GM12865 (cell line): Measurements from ENCODE around the gene PRDM10.
"Not testable (repeated sequence)": the region's sequence is repeated elsewhere in the genome, so short reads cannot be mapped to it uniquely, and the experiment has no call there.

Source experiments
- DNase-seq: peaks from one replicate; pipeline ENCODE4 v3.0.0; 2010; ENCODE audit warnings: low read depth
- H3K4me3 ChIP-seq: 2 replicates; pipeline ENCODE4 v1.5.1; 2011; ENCODE audit warnings: mild to moderate bottlenecking, low read depth, low read length, control low read depth
- TF ChIP-seq, protein P1 (sequence below): IDR thresholded peaks from 2 replicates; pipeline ENCODE4 v1.5.1; 2011; ENCODE audit warnings: low read length, control low read depth, low read depth, inconsistent platforms; ENCODE audit not compliant: insufficient read depth; ENCODE audit errors: missing control alignments

PRDM10 gene

GRCh38 chr11:130020323-130020722, 17.7 kb upstream of the PRDM10 start:
- TF ChIP-seq, protein P1, sequence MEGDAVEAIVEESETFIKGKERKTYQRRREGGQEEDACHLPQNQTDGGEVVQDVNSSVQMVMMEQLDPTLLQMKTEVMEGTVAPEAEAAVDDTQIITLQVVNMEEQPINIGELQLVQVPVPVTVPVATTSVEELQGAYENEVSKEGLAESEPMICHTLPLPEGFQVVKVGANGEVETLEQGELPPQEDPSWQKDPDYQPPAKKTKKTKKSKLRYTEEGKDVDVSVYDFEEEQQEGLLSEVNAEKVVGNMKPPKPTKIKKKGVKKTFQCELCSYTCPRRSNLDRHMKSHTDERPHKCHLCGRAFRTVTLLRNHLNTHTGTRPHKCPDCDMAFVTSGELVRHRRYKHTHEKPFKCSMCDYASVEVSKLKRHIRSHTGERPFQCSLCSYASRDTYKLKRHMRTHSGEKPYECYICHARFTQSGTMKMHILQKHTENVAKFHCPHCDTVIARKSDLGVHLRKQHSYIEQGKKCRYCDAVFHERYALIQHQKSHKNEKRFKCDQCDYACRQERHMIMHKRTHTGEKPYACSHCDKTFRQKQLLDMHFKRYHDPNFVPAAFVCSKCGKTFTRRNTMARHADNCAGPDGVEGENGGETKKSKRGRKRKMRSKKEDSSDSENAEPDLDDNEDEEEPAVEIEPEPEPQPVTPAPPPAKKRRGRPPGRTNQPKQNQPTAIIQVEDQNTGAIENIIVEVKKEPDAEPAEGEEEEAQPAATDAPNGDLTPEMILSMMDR, result no peak
- no peak overlapping the region for H3K4me3 ChIP-seq
- no peak for DNase-seq

DNA sequence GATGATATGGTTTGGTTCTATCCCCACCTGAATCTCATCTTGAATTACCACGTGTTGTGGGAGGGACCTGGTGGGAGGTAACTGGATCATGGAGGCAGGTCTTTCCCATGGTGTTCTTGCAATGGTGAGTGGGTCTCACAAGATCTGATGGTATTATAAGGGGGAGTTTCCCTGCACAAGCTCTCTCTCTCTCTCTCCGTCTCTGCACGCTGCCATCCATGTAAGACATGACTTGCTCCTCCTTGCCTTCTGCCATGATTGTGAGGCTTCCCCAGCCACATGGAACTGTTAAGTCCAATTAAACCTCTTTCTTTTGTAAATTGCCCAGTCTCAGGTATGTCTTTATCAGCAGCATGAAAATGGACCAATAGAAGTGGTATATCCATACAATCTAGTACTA, 13.2 kb upstream of the PRDM10 start:
- not testable (repeated sequence) for H3K4me3 ChIP-seq, DNase-seq

DNA sequence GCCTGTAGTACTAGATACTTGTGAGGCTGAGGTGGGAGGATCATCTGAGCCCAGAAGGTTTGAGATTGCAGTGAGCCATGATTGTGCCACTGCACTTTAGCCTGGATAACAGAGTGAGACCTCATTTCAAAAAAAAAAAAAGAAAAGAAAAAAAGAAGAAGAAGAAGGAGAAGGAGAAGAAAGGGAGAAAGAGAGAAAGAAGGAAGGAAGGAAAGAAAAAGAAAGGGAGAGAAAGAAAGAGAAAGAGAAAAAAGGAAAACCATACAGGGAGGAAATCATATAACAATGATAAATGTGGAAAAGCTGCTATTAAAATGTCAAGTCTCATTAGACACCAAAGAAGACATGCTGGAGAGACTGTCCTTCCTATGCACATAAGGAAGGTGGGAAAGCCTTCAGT, 5.7 kb upstream of the PRDM10 start:
- TF ChIP-seq, protein P1, result no peak
- H3K4me3 ChIP-seq, result no peak overlapping the region

DNA sequence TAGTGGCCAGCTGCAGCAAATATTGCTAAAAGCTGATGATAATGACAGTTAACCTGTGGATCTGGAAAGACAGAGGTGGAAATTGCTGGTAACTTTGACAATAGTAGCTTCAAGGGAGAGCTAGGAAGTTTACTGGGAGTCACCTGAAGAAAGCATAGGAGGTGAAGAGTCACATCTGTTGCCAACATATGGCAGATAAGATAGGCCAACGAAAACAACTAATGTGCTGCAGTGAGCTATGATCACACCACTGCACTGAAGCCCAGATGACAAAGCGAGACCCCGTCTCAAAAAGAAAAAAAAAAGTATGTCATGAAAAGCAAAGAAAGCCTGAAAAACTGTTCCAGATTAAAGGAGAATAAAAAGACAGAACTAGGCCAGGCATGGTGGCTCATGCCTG, 4.3 kb upstream of the PRDM10 start:
- DNase-seq, result no peak
- no peak overlapping the region for H3K4me3 ChIP-seq
- TF ChIP-seq, protein P1, result no peak

More for the DNA sequence above, 5.7 kb upstream of the PRDM10 start:
- DNase-seq, result no peak

DNA sequence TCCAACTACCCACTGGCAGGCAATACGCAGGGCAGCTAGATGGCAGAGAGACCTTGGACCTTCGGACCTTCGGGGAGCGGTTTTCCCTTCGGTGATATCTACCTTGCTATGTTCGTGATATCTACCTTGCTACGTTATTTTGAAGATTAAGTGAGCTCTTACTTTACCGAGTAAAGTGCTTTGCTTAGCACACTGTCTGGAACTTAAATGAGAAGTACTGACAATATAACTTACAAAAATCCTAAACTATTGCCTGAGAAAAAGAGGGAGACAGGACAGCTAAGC, 1.0 kb upstream of the PRDM10 start:
- TF ChIP-seq, protein P1, result no peak
- H3K4me3 ChIP-seq, result peak overlapping the region; percentile 70
- no peak for DNase-seq

GRCh38 chr11:130002846-130003716, 446 bp upstream of the PRDM10 start:
- H3K4me3 ChIP-seq, result peak overlapping the region; percentile 70
- peak; percentile 98 for DNase-seq
- TF ChIP-seq, protein P1, result no peak

DNA sequence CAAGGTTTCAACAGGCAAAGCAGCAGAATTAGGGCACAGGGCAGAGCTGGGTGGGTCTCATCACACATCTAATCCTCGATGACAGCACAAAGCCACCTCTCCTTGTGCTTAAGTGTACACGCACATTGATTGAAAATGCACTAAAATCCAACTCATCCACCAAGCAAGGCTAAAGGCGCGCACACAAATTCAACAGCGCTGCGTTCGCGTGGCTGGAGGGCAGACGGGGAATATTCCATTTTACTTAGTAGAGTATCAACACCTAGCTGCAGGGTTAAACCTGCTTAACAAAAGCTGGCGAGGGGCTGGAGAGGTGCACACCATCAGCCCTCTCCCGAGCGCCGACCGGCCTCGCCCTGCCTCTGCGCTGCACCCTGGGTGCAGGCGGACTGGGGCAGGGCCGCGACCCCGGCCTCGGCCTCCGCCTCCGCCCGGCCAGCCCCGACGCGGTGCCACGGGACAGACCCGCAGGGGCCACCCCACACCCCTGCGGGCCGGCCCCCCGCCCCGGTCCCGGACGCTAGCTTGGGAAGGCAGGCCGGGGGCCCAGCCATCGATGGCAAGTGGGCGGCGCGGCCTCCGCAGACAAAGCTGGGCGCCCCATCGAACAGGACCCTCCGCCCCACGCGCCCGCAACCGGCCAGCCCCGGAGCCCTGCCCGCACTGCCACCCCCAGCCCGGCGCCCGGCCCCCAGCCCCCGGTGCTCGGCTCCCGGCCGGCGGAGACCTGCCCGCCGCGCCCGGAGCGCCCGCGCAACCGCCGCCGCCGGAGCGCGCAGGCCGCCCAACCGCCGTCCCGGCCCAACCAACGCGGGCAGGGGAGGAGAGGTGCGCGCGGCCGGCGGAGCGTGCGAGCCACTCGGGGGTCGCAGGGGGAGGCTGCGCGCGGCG, 929 bp downstream of the PRDM10 start:
- peak overlapping the region; percentile 70 for H3K4me3 ChIP-seq
- TF ChIP-seq, protein P1, result no peak
- peak; percentile 43 for DNase-seq
